Ovary (tissue), 9 donors: ENCODE data around the gene RCSD1. TPM values are rescaled to one million over a fixed set of nuclear protein-coding genes. Genes with fewer than 3 reads are reported as not detected.

Source experiments
- DNase-seq, 5 donors: peaks; one replicate each; pipeline ENCODE4 v3.0.0-alpha.2; 2019 to 2020
- H3K27ac ChIP-seq, 2 donors: fragments of 200-600 bp; one replicate each; pipeline versions ENCODE4 v1.5.1 to v1.8.0; 2019 to 2022
- H3K27me3 ChIP-seq: fragments of 200-600 bp; one replicate; pipeline ENCODE4 v1.8.0; 2022
- H3K36me3 ChIP-seq: fragments of 200-600 bp; sonication (generic); one replicate; pipeline ENCODE4 v1.5.1; 2019
- H3K4me1 ChIP-seq: one replicate; pipeline ENCODE4 v1.8.1; 2013; ENCODE audit warnings: mild to moderate bottlenecking, moderate library complexity; ENCODE audit not compliant: insufficient read depth
- H3K4me3 ChIP-seq: fragments of 200-600 bp; sonication (generic); one replicate; pipeline ENCODE4 v1.5.1; 2017
- H3K9me3 ChIP-seq, 2 donors: fragments of 200-600 bp in 1 of 2; sonication (generic) in 1 of 2; one replicate each; pipeline versions ENCODE4 v1.5.1 to v1.8.1; 2013 to 2019; ENCODE audit warnings: mild to moderate bottlenecking in 1 of 2, moderate library complexity in 1 of 2
- CTCF ChIP-seq, 3 donors: fragments of 450-650 bp in 2 of 3; fragments of 200-600 bp in 1 of 3; IDR thresholded peaks; one replicate each; pipeline versions ENCODE4 v1.5.1 to v1.8.0; 2016 to 2022; ENCODE audit warnings: antibody characterized with exemption in 3 of 3, mild to moderate bottlenecking in 1 of 3
- EP300 ChIP-seq: sonication (generic); formaldehyde crosslinking; IDR thresholded peaks from one replicate; pipeline ENCODE4 v1.6.1; 2017; ENCODE audit warnings: antibody characterized with exemption
- POLR2A ChIP-seq: fragments of 450-650 bp; IDR thresholded peaks from one replicate; pipeline ENCODE4 v1.6.1; 2017; ENCODE audit warnings: antibody characterized with exemption, mild to moderate bottlenecking, moderate library complexity
- WGBS, 3 donors: extraction: QIAGEN DNeasy Blood & Tissue Kit in 1 of 3; methylation state at CpG; one replicate each; pipeline versions ENCODE4 v1.1.5 to v1.1.7; 2013 to 2017; 5-methylcytosine and 5-hydroxymethylcytosine counted together
- intact Hi-C, 4 donors: fragments of 100-400 bp; cut with DNase I; formaldehyde crosslinking; loops; one replicate each; pipeline versions ENCODE4 v1.11.0 to v1.15.1; 2022 to 2023
- polyA plus RNA-seq, 2 donors: library from polyadenylated mRNA; stranded (reverse); fragments of 200-250 nt in 1 of 2; fragments of 350-450 nt in 1 of 2; fragmentation: Illumina TruSeq in 1 of 2; extraction: RNeasy Lipid Tissue Mini Kit (QIAGEN cat#74804) in 1 of 2; gene quantifications; one replicate each; pipeline ENCODE4 v1.2.3, GENCODE V29; 2013 to 2014
- total RNA-seq, 7 donors: library from RNA; depleted of rRNA in 2 of 7; stranded (reverse); fragments of >200 nt in 2 of 7; fragmentation: NEBNext Ultra II Directional in 3 of 7; extraction: Animal tissue kit (Norgen Biotek cat#: 25700) in 3 of 7; gene quantifications; one replicate each; pipeline versions ENCODE4 v1.1.0 to v1.2.4, GENCODE V29; 2016 to 2023
- donor health status: DM: no; HTN: no; CAD: no; lungs with moderate emphysema.
- donor health status: DM: no; HTN: no; CAD: no.
- donor health status: Bipolar disorder and iron deficiency.
- donor health status: DM: yes; HTN: yes; CAD: no.
- donor health status: DM: no; HTN: no; CAD: no.
- donor health status: DM: yes; HTN: yes; CAD: no.

RCSD1 gene
- total and polyA plus RNA-seq, 9 donors: 2.1 to 10.9 (median 3.2) TPM

- Histone ChIP-seq H3K36me3 (no peaks in the 10 kb centered on the region), H3K9me3 (no peaks in the 10 kb centered on the region), H3K4me1 (peaks cover 10% of the 10 kb centered on the region), H3K27me3 (no peaks in the 10 kb centered on the region), H3K27ac (peak overlapping the region; percentile 76 to 95), H3K4me3 (peak overlapping the region; percentile 79)
- DNase-seq: peak in 4 of 5 donors; percentile 30 to 42 (median 34)
- intact Hi-C loops: loop anchor here in 1 of 4 donors (5.0 kb wide), 1 partner anchor 81 kb away; no protein-coding TSS in a partner anchor
- WGBS, 3 donors: 6 to 11% (median 10%) methylated on average over 13 of the region's 13 CpGs
- TF ChIP-seq EP300: no peak
- TF ChIP-seq CTCF (IDR thresholded peaks at IDR 0.05): no peak
- TF ChIP-seq POLR2A: no peak
Observed at GRCh38 chr1:167720965-167721616, 91.1 kb downstream of the RCSD1 start.

GRCh38 chr1:167721617-167722151 lies 91.7 kb downstream of the RCSD1 start, which contains the start of gene MPZL1:
Gene MPZL1 (plus strand): TSS chr1:167721982. CDS start chr1:167722152, 170 bp downstream.
- H3K27me3 ChIP-seq: no peaks in the 10 kb centered on the region
- no peaks in the 10 kb centered on the region for H3K36me3 ChIP-seq
- 0% methylated on average over 51 to 52 of the region's 52 CpGs for WGBS, 3 donors
- no peaks in the 10 kb centered on the region for H3K9me3 ChIP-seq
- H3K27ac ChIP-seq: peak within 1 kb of the TSS; percentile 76 to 95
- peak; percentile 96 to 98 (median 97) for DNase-seq
- intact Hi-C loops: loop anchor here in 1 of 4 donors (5.0 kb wide), 1 partner anchor 81 kb away; no protein-coding TSS in a partner anchor
- TF ChIP-seq POLR2A (peak; percentile 62), EP300 (no peak), CTCF (IDR thresholded peaks at IDR 0.05) (no peak)
- peaks cover 10% of the 10 kb centered on the region for H3K4me1 ChIP-seq
- peak within 1 kb of the TSS; percentile 79 for H3K4me3 ChIP-seq

GRCh38 chr1:167722152-167722869 lies 92.3 kb downstream of the RCSD1 start:
- H3K27me3 ChIP-seq: no peaks in the 10 kb centered on the region
- DNase-seq: peak in 2 of 5 donors; percentile 25 to 48
- H3K4me1 ChIP-seq: peaks cover 11% of the 10 kb centered on the region
- peak overlapping the region; percentile 76 to 95 for H3K27ac ChIP-seq
- peak overlapping the region; percentile 79 for H3K4me3 ChIP-seq
- no peaks in the 10 kb centered on the region for H3K36me3 ChIP-seq
- intact Hi-C loops: loop anchor here in 1 of 4 donors (5.0 kb wide), 1 partner anchor 80 kb away; no protein-coding TSS in a partner anchor
- no peaks in the 10 kb centered on the region for H3K9me3 ChIP-seq
- WGBS, 3 donors: 0 to 1% (median 0%) methylated on average over 45 to 51 of the region's 52 CpGs
- TF ChIP-seq POLR2A (no peak), CTCF (IDR thresholded peaks at IDR 0.05) (no peak), EP300 (no peak)

- TF ChIP-seq CTCF (IDR thresholded peaks at IDR 0.05) (no peak), EP300 (no peak), POLR2A (no peak)
- no peak for DNase-seq
- peak overlapping the region; percentile 79 for H3K4me3 ChIP-seq
- intact Hi-C loops: loop anchor here in 1 of 4 donors (5.0 kb wide), 1 partner anchor 79 kb away; no protein-coding TSS in a partner anchor
- H3K27ac ChIP-seq: no peak overlapping the region
- H3K27me3 ChIP-seq: no peaks in the 10 kb centered on the region
- H3K9me3 ChIP-seq: no peaks in the 10 kb centered on the region
- no peaks in the 10 kb centered on the region for H3K36me3 ChIP-seq
- peaks cover 11% of the 10 kb centered on the region for H3K4me1 ChIP-seq
- 4 to 6% (median 4%) methylated on average over 4 of the region's 4 CpGs for WGBS, 3 donors
Observed at GRCh38 chr1:167722870-167723251, 92.8 kb downstream of the RCSD1 start.
